Fibroblast of mammary gland (primary cell): ENCODE results near the gene ZNF205.
A peak's percentile ranks its signal among the peaks of the same experiment; 100 is the strongest.

Experiments
- DNase-seq: peaks from one replicate; pipeline ENCODE4 v3.0.0-alpha.2; 2010; ENCODE audit warnings: low read depth
- H3K4me3 ChIP-seq: 2 replicates; pipeline ENCODE4 v1.5.1; 2011; ENCODE audit warnings: low read depth, mild to moderate bottlenecking, low read length, moderate library complexity; ENCODE audit not compliant: control insufficient read depth
- TF ChIP-seq, protein P1 (sequence below): conservative IDR thresholded peaks from 2 replicates; pipeline ENCODE4 v1.5.1; 2011; ENCODE audit warnings: low read depth, low read length, inconsistent platforms; ENCODE audit not compliant: control insufficient read depth, insufficient read depth

Gene ZNF205

DNA sequence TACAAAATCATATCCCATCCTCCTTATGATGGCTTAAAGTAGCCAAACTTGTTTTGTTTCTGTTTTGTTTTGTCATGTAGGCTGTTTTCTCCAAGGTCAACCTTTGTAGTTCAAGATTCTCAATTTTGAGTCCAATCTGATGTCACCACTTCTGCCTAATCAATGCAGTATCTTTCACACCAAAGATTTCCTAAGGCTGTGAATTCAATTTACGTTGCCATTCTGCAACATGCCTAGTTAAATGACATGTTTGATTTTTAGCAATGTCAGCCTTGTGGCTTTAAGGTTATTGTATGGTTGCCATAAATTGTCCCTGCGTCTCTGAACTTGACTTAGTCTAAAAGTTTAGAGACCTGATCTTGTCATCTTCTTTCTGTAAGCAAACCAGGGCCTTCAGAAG is 42.8 kb downstream of the ZNF205 start:
- TF ChIP-seq, protein P1, sequence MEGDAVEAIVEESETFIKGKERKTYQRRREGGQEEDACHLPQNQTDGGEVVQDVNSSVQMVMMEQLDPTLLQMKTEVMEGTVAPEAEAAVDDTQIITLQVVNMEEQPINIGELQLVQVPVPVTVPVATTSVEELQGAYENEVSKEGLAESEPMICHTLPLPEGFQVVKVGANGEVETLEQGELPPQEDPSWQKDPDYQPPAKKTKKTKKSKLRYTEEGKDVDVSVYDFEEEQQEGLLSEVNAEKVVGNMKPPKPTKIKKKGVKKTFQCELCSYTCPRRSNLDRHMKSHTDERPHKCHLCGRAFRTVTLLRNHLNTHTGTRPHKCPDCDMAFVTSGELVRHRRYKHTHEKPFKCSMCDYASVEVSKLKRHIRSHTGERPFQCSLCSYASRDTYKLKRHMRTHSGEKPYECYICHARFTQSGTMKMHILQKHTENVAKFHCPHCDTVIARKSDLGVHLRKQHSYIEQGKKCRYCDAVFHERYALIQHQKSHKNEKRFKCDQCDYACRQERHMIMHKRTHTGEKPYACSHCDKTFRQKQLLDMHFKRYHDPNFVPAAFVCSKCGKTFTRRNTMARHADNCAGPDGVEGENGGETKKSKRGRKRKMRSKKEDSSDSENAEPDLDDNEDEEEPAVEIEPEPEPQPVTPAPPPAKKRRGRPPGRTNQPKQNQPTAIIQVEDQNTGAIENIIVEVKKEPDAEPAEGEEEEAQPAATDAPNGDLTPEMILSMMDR: no peak
- H3K4me3 ChIP-seq: no peak overlapping the region
- no peak for DNase-seq

DNA sequence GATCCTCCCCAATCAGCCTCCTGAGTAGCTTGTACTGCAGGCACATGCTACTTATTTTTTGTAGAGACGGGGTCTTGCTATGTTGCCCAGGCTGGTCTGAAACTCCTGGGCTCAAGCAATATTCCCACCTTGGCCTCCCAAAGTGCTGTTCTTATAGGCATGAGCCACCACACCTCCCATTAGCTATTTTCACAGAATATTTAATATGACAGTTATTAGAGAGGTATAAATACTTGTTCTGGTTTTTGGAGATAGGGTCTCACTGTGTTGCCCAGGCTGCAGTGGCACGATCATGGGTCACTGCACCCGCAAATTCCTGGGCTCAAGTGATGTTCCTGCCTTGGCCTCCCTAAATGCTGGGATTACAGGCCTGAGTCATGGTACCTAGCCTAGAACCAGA is 43.6 kb downstream of the ZNF205 start:
- H3K4me3 ChIP-seq: no peak overlapping the region
- TF ChIP-seq, protein P1: no peak
- DNase-seq: no peak

DNA sequence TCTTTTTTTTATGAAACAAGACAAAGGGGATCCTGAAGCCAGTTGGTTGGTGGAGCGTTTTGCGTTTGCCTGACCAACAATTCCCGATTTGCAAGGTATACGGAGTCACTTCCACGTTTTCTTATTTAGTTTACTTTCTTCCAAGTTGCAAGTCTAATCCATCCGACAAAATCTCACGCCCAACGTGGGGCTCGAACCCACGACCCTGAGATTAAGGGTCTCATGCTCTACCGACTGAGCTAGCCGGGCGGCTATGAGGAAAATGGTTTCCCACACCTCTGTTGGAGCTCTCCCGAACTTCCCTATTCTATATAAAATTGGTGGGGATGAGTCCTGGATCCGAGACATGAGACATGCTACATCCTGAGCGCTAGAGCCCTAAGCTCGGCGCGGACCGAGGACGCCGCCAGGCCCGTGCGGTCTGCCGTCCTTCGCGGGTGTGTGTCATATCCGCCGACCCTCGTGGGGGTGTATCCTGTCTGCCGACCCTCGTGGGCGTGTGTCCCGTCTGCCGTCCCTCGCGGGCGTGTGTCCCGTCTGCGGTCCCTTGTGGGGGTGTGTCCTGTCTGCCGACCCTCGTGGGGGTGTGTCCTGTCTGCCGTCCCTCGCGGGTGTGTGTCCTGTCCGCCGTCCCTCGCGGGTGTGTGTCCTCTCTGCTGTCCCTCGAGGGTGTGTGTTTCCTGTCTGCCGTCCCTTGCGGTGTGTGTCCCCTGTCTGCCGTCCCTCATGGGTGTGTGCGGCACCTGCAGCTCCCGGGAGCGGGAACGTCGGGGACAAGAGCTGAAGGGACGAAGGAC is 45.0 kb downstream of the ZNF205 start:
- DNase-seq: peak; percentile 97
- TF ChIP-seq, protein P1: no peak
- peak overlapping the region; percentile 73 for H3K4me3 ChIP-seq

DNA sequence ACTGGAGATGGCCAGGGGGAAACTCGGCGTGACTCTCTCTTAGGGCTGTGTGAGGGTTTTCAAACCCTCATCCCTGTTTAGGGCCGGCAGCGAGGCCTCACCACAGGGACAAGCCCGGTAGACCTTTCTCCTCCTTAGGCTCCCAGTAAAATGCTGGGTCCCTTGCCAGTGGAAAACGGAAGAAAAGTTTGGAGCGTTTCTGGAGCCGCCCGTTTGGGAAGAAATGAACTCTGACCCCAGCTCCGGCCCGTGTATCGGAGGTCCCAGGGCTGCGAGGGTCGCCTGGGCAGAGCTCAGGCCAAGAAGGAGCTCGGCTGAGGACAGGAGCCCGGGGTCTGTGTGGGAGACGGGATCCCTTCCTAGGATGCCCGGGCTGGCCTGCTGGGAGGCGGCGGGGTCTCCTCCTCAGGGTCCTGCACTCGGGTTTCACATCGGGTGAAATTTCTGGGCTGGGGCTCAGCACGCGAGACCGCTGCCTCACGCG is 45.7 kb downstream of the ZNF205 start:
- no peak for DNase-seq
- peak overlapping the region; percentile 73 for H3K4me3 ChIP-seq
- TF ChIP-seq, protein P1: no peak

DNA sequence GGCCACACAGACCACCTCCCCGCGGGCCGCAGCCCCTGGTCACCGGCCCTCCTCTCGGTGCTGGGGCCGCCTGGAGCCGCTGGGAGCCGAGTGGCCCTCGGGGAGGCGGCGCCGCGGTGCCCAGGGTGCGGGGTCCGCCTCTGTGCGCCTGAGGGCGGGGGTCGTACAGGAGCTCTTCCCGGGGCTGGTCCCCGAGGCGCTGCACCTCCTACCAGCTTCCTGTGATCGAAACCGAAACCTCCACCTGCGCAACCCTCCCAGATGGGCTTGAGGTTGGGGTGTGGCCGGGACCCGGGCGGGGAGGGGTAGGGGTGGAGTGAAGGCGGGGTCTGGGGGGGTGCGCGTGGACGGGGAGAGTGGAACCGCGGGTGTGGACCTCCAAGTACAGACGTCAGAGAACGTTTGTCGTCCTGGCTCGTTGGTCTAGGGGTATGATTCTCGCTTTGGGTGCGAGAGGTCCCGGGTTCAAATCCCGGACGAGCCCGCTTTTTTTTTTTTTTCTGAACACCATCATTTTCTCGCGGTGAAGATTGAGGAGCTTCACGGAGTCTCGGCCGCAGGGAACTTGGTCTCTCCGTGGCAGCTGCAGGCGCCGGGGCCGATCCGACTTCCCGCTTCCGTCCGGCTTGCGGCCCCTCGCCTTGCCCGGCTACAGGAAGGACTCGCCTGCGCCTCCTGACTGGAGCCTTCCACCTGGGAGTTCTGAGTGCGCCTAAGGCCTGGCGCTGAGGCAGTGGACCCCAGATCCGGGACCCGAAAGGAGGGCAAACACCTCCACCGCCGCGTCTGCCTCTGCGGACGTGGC is 46.3 kb downstream of the ZNF205 start:
- H3K4me3 ChIP-seq: peak overlapping the region; percentile 73
- TF ChIP-seq, protein P1: no peak
- peak; percentile 85 for DNase-seq

DNA sequence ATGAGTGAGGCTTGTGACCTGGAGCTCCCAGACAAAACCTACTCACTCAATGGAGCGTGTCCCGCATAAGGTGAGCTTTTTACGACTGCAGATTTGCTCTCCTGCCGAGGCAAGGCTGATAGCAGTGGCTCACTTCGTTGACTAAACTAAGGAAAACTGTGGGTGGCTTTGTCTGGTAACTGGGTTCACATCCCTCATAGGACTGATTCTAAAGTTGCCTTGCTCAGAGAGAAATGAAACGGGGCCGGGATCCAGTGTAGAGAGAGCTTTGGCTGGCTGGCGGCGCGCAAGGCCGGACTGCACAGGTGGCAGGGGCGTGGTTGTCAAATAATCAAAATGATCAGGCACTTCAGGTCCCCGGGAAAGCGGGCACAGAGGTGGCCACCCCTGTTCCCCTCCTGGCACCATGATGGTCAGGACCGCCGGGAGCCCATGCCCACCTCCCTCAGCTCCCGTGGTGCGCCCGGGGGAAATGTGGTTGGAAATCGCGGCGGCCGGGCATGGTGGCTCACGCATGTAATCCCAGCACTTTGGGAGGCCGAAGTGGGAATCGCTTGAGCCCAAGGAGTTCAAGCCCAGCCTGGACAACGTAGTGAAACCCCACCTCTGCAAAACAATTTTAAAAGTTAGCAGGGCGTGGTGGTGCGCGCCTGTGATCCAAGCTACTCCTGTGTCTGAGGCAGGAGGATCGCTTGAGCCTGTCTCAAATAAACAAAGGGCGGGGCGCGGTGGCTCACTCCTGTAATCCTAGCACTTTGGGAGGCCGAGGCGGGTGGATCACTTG is 49.0 kb downstream of the ZNF205 start:
- DNase-seq: no peak
- H3K4me3 ChIP-seq: no peak overlapping the region
- TF ChIP-seq, protein P1: no peak
